Right ventricle myocardium inferior (tissue), 1 donor: ENCODE results near the gene STK24. TPM values are rescaled to one million over a fixed set of nuclear protein-coding genes. Genes with fewer than 3 reads are reported as not detected.
"Not testable (repeated sequence)": the region's sequence is repeated elsewhere in the genome, so short reads cannot be mapped to it uniquely, and the experiment has no call there.

Experiments used
- ATAC-seq: fragments of 200-7000 bp; cut with Tn5 transposase; one replicate; pipeline ENCODE4 v1.9.1; 2020; ENCODE audit warnings: mild to moderate bottlenecking, moderate library complexity
- DNase-seq: peaks from one replicate; pipeline ENCODE4 v3.0.0; 2021; ENCODE audit errors: missing footprints
- intact Hi-C: fragments of 100-400 bp; cut with DNase I; formaldehyde crosslinking; loops from one replicate; pipeline ENCODE4 v1.11.0; 2022
- long read RNA-seq: library from polyadenylated mRNA; unstranded; transcript quantifications from one replicate; pipeline ENCODE4 v2.0.0, GENCODE V29; 2021
- total RNA-seq: library from RNA; stranded (reverse); fragmentation: NEBNext Ultra II Directional; extraction: Animal tissue kit (Norgen Biotek cat#: 25700); gene quantifications from one replicate; pipeline ENCODE4 v1.2.1, GENCODE V29; 2021
- donor health status: DM: no; HTN: yes; CAD: no; lungs with severe emphysema.

STK24 gene
- total RNA-seq = 69.6 TPM
- long read RNA-seq, full-length matches to known transcripts = 24 of 28 reads
- long read RNA-seq, partial matches to known transcripts = 1 of 28 reads
- long read RNA-seq, other reads (novel, unspliced or antisense) = 3 of 28 reads

DNA sequence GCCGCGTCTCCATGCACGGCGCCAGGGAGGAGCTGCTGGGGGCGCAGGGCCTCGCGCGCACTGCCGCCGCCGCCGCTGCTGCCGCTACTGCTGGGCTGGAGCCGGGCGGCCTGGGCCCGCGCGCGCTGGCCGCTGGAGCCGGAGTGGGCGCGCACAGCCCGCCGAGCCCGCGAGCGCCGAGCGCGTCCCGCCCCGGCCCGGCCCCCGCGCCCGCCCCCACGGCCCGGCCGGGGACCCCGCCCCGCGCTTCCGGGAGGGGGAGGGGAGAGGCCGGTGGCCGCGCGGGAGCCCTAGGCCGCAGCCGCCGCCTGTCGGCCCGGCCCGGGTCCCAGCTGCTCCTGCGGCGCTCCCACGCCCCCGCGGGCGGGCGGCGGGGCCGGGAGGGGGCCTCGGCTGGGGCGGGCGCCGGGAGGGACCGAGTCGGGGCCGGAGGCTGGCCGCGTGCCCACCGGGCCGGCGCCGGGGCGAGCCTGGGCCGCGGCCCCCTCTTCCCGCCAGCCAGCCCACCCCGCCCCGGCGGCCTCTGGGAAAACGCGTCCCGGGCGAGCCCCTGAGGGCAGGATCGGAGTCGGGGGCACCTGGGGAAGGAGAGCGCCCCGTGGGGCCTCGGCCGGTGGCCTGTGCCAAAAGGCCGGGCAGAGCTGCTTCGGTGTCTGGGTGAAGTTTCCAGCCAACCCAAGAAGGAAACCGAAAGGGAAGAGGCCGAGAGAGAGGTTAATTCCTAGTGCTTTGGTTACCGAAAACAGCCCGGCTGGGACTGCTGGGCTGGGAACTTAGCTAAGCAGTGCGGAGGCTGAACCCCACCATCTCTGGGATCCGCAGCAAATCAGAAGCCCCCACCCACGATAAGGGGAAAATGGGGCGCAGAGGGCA, at the start of gene STK24:
TSS of gene STK24 (minus strand) at position 145 of the 873 bp plus-strand sequence. CDS start 321 bp downstream, outside the sequence.
- DNase-seq (peak; percentile 83), ATAC-seq (peak; percentile 85)
- intact Hi-C loops = loop anchor here (1.0 to 5.0 kb wide), 5 partner anchors 70 to 127 kb away; no protein-coding TSS in a partner anchor

DNA sequence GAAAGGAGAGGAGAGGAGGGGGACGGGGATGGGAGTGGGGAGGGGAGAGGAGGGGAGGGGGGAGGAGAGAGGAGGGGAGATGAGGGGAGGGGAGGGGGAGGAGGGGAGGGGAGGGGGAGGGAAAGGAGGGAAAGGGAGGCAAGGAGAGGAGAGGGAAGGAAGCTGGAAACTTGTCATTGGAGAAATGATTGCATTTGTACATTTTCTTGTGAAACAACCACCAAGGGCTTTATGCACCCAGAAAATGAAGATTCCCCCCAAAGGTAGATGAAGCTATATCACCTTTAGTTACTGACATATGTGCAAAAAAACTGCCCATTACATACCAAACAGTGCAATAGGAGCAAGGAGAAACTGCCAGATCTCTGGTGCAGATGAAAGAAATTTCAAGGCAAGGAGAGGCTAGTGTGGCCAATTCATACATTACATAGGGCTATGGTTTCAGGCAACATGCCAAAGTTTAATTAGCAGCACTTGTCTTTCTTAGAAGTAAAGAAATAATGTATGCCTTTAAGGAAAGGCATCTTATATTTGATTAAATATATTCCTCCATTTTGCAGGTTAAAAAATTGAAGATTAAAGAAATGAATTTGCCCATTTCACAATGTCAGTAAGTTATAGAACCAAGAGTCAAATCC, 49.5 kb upstream of the STK24 start:
- intact Hi-C loops = no loop called here
- DNase-seq (no peak), ATAC-seq (no peak)

DNA sequence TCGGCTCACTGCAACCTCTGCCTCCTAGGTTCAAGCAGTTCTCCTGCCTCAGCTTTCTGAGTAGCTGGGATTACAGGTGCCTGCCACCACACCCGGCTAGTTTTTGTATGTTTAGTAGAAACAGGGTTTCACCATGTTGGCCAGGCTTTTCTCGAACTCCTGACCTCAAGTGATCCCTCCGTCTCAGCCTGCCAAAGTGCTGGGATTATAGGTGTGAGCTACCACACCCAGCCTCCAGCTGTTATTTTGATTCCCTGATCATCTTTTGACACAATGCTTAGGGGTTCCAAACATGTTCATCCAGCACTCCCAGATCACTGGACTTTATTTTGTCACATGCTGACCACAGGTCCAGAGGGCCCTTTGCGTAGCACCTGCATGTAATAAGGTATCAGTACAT, 47.7 kb upstream of the STK24 start:
- DNase-seq, ATAC-seq, intact Hi-C loops: not testable (repeated sequence)

GRCh38 chr13:98622931-98623331, 46.0 kb upstream of the STK24 start:
- intact Hi-C loops = no loop called here
- ATAC-seq = no peak
- no peak for DNase-seq

DNA sequence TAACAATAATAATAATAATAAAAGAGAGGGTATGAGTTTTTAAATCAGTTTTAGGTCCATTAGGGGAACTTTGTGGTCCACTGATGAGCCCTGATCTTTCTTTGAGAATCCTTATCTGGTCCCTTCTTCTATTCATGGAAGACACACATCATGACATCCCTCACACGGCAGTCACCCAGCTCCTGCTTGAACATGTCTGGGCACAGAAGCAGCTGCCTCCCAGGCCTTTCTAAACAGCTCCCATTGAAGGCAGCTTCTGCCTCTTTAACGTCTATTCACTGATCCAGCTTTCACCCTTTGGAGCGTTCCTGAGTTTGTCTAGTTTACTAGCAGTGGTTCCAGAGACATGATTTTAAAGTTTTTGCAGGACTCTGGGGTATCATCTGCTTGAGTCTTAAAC, 42.6 kb upstream of the STK24 start:
- intact Hi-C loops = no loop called here
- ATAC-seq (no peak), DNase-seq (no peak)

DNA sequence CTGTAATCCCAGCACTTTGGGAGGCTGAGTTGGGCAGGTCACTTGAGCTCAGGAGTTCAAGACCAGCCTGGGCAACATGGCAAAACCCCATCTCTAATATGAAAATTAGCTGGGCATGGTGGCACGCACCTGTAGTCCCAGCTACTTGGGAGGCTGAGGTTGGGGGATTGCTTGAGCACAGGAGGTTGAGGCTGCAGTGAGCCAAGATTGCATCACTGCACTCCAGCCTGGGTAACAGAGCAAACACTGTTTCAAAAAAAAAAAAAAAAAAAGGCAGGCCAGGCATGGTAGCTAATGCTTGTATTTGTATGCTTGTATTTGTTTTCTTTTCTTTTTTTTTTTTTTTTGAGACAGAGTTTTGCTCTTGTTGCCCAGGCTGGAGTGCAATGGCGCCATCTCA, 38.7 kb upstream of the STK24 start:
- DNase-seq, intact Hi-C loops, ATAC-seq: not testable (repeated sequence)

- ATAC-seq (no peak), DNase-seq (no peak)
- intact Hi-C loops = no loop called here
Measured at GRCh38 chr13:98613591-98613990, 36.7 kb upstream of the STK24 start.

DNA sequence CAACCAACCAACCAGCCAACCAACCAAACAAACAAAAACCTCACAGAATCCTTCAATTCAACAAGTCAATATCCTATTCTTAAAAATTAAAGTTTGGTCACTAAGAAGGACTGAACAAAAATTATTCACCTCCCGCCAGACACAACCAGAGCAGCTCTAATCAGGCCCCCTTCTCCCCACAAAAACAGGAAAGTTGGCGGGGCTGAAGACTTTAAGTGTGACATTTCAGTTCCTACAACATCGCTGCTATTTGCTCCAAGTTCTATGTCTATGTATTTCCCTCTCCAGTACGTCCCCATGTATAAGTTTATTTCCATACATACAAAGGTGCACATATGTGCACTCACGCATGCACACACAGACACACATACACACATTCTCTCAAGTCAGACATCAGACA, 32.8 kb upstream of the STK24 start:
- no peak for ATAC-seq
- intact Hi-C loops = no loop called here
- no peak for DNase-seq

DNA sequence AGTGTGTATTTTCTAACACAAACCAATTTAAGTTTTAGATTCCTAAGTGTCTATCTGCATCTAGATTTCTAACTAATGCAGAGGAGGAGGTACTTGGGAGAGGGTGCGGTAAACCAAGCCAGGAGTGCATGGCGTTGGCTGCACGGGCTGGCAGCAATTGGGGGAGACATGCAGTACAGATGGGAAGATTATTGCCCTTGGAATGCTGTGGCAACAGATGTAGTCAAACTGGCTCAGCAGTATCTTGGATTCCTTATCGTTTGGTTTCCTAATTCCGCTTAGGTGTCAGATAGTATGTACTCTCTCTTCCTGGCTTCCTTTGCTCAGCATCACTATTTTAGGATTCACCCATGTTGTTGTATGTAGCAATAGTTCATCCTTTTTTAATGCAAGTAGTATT, 29.4 kb upstream of the STK24 start:
- DNase-seq = no peak
- ATAC-seq = peak; percentile 57
- intact Hi-C loops = no loop called here

DNA sequence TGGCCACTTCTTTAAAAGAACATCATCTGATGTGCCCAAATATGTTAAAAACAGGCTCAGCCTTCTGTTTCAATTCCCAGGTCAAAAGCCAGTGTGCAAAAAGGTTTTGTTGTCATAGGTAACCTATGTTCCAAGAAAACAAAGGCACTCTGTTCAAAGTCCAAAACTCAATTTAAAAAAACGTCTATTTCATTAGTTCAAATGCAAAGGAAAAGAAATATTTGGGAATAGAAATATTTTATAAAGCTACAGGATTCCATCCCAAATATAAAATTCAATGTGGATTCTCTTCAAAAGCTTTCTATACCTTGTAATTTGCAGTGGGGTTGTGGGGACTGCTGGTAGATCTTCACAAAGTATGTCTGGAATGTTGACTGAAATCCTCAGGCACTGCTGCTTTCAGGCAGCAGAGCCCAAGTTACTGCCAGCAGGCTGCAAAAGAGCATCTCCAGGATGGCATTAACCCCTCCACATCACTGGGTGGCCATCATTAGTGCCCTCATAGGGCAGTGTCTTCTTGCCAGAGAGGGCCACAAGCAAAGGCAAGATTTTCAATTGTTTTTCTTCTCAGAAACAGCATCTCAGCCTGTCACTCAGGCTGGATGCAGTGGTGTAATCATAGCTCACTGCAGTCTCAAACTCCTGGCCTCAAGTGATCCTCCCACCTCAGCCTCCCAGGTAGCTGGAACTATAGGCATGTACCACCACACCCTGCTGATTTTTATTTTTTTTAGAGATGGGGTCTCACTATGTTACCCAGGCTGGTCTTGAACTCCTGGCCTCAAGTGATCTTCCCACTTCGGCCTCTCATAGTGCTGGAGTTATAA, 22.8 kb upstream of the STK24 start:
- intact Hi-C loops = no loop called here
- ATAC-seq = no peak
- no peak for DNase-seq

GRCh38 chr13:98598043-98598442, 21.1 kb upstream of the STK24 start:
- intact Hi-C loops = no loop called here
- DNase-seq = no peak
- no peak for ATAC-seq

GRCh38 chr13:98595134-98595533, 18.2 kb upstream of the STK24 start:
- intact Hi-C loops = no loop called here
- ATAC-seq (no peak), DNase-seq (no peak)

DNA sequence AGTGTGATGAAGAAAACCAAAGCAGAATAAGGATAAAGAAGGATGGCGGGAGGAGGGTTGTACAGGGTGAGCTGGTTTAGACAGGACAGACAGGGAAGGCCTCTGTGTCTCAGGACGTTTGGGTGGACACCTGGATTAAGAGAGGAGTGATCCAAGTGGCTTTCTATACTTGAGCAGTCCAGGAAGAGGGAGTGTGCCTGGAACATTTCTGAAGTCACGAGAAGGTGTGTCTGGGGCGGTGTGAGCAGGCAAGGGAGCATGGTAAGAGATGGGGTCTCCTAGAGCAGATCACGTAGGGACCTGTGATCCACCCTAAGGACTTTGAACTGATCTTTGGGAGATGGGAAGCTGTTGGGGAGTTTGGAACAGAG, 15.4 kb upstream of the STK24 start:
- DNase-seq (no peak), ATAC-seq (no peak)
- intact Hi-C loops = no loop called here

- intact Hi-C loops = no loop called here
- ATAC-seq (no peak), DNase-seq (no peak)
Measured at GRCh38 chr13:98591721-98592361, 14.9 kb upstream of the STK24 start.

DNA sequence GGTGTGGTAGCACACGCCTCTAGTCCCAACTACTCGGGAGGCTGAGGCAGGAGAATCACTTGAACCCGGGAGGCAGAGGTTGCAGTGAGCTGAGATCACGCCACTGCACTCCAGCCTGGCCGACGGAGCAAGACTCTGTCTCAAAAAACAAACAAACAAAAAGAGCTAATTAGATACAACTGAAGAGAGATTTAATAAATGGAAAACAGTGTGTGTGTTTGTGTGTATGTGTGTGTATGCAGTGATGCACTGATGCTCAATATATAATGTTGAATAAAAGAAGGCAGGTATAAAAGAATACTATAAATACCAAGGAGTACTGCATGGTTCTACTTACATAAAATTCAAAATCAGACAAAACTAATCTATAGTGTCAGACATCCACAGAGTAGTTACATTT, 13.6 kb upstream of the STK24 start:
- ATAC-seq, intact Hi-C loops, DNase-seq: not testable (repeated sequence)

DNA sequence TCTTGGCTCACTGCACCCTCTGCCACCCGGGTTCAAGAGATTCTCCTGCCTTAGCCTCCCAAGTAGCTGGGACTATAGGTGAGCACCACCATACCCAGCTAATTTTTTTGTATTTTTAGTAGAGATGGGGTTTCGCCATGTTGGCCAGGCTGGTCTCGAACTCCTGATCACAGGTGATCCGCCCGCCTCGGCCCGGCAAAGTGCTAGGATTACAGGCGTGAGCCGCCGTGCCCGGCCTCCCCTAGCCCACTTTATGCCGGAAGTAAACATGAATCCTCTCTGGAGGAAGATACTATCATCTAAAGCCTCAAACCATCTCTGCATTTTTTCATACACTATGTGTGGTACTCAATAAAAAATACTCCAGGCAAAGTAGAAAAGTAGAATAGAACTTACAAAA, 12.6 kb upstream of the STK24 start:
- not testable (repeated sequence) for DNase-seq, ATAC-seq
- intact Hi-C loops = loop anchor here (10.0 kb wide), 1 partner anchor 255 kb away; no protein-coding TSS in a partner anchor

DNA sequence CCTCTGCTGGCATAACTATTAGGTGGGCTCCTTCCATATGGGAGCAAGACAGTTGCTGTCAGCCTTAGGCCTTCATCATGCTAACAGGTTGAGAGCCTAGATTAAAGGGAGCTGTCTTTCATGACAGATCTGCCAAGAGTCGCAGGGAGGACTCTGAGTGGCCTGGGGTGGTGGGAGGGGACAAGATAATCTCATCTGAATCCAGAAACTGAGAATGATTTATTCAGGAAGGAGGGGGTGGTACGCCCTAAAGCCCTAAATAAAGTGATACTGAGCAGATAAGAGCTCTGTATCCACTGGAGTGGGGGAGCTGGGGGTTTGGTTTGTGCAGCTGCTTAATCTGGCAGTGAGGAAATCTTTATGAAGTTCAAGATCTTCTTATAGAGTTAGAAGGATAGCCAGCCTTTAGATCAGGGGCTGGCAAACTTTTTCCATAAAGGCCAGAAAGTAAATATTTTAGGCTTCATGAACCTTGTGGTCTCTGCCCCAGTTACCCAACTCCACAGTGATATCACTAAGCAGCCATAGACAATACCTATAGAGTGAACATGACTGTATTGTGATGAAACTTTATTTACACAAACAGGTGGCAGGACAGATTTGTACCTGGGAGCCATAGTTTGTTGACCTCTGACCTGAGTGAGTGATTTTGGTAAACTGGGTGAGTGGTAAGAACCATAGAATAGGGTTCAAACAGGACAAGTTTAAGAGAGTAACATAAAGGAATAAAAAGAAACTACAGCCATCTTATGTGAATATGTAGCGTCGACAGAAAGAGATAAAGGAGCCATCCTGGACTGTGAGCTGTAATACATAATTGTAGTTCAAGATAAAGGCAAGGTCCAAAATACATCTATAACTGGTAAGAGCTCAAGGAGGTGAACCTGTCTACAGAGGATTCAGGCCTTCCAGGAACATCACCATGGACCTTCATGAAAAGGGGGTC, 9.8 kb upstream of the STK24 start:
- intact Hi-C loops = loop anchor here (10.0 kb wide), 1 partner anchor 258 kb away; no protein-coding TSS in a partner anchor
- DNase-seq (no peak), ATAC-seq (no peak)
